Glomerular endothelial cell (primary cell): ENCODE measurements around the gene PRR4. TPM values are rescaled to one million over a fixed set of nuclear protein-coding genes. Genes with fewer than 3 reads are reported as not detected.

ENCODE experiments used
- DNase-seq: peaks from one replicate; pipeline ENCODE4 v3.0.0-alpha.2; 2011; ENCODE audit warnings: low read depth, low spot score; ENCODE audit errors: extremely low read depth
- total RNA-seq: library from RNA; depleted of rRNA; stranded (reverse); fragments of >200 nt; gene quantifications from 2 replicates; pipeline ENCODE4 v1.2.3, GENCODE V29; 2015

The PRR4 gene
- total RNA-seq: 5.0 TPM in 1 of 2 replicates, not detected in the other

DNA sequence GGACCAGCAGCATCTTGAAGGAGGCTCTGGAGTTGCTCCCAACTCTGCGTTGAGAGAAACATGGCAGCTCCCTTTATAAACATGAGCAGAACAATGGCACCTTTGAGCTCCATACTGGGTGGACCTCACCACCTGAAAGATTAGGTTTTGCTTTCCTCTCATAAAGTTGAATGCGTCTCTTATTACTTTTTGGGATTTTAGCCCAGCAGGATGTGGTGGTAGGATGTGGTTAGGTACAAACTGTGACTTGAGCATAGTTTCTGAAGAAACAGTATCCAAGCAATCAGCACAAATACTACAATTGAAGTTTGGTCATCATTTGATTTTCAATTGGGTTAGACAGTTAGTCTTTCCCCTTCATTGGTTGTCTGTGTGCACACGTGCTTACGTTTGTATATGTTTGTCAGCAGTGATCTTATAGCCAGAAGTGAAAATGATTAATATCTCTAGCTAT lies at the start of gene PRR4:
Gene PRR4 (minus strand): TSS at position 51 of the 454 bp plus-strand sequence. CDS start 38 bp downstream, at position 13.
- DNase-seq: no peak

DNA sequence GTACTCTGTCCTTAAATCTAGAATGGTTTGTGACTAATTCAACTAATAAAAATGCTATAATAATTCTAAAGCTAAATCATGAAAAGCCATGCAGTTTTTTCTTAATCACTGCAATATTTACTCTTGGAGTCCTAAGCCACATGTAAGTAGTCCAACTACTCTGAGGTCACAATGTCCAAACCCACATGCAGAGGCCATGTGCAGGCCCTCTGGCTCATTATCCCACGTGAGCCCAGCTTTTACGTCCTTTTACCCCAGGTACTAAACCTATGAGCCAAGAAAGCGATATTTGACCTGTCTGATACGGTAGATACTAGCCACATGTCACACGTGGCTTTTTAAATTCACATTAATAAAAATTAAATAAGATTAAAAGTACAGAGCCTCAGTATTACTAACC lies 47.6 kb upstream of the PRR4 start:
- DNase-seq: no peak

- DNase-seq: no peak
These were observed 42.7 kb upstream of the PRR4 start for GRCh38 chr12:10891937-10892336.

GRCh38 chr12:10889226-10889625 lies 40.0 kb upstream of the PRR4 start:
- no peak for DNase-seq

DNA sequence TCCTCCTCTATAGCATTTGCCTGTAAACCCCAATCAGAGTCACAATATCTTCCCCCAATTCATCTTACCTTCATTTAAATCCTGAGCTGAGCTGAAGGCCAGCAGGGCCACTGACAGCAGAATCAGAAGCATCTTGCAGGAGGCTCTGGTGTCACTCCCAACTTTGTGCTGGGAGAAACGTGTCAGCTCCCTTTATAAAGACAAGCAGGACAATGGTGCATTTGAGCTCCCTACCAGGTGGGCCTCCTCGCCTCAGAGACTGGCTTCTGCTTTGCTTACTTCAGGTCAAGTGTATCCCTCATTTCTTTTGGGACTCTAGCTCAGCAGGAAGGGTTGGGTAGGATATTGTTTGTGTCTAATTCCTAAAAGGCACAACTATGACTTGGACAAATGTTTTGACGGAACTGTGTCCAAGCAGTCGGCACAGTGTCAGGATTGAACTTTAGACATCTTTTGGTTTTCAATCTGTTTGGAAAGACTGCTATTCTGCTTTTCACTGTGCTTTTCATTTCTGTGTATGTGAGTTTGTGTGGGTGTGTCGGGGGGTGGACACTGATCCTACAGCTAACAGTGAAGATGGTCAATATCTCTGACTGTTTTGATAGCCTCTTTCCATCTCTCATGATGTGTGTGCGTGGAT lies 34.9 kb upstream of the PRR4 start, which contains the start of gene PRH1:
Gene PRH1 (minus strand): TSS at position 170 of the 640 bp plus-strand sequence. CDS start 38 bp downstream, at position 132.
- no peak for DNase-seq

DNA sequence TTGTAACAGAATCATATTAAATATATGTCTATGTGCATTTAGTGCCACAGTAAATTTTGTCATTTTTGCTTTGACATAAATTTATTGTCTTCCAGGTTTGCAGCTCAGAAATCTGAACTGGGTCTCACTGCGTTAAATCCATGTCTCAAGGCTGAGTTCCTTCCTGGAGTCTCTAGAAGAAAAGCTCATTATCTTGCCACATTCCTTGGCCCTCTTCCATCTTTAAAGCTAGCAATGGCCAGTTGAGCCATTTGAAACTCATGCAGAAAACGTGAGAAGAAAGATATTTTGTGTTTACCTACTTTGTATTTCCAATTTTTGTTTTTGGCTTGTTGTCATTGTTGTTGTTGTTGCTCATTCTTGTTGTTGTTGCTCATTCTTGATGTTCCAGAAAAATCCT lies 24.1 kb upstream of the PRR4 start:
- no peak for DNase-seq

DNA sequence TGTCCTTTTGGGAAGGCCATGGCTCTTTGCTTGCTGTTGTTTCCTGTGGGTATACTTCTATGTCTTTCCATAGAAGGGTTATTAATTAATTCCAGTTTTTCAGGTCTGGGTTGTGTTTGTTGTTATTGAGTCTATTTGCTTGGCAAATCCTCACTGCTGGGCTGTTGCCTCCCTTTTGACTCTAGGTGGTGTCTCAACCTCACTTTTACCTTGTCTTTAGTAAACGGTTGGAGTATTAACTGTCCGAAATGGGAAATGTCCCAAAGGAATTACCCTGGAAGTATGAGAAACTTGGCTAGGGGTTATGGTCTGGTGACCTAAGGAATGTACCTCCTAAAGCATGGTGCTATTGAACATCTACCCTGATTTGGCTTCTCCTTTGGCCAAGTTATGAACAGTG lies 18.1 kb upstream of the PRR4 start:
- no peak for DNase-seq

- no peak for DNase-seq
These were observed 14.4 kb upstream of the PRR4 start for GRCh38 chr12:10863512-10864218.

DNA sequence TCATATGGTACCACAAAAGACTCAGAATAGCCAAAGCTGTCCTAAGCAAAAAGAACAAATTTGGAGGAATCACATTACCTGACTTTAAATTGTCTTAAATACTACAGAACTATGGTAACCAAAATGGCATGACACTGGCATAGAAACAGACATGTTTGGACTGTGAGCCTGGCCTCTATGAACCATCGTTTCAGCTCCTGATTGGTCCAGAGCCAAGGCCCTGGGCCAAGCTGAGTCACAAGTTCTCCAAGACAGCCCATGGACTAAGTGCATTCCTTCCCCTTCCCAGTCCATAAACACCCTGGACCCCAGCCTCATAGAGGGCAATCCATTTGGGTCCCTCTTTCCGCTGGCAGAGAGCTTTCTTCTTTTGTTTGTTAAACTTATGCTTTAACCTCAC lies 12.1 kb upstream of the PRR4 start:
- no peak for DNase-seq

- no peak for DNase-seq
These were observed 6.5 kb upstream of the PRR4 start for GRCh38 chr12:10855807-10856206.

GRCh38 chr12:10853776-10854175 lies 4.5 kb upstream of the PRR4 start:
- DNase-seq: no peak

- DNase-seq: no peak
These were observed 2.1 kb upstream of the PRR4 start for GRCh38 chr12:10851243-10851858.

GRCh38 chr12:10847744-10848143 lies 1.5 kb downstream of the PRR4 start:
- no peak for DNase-seq

DNA sequence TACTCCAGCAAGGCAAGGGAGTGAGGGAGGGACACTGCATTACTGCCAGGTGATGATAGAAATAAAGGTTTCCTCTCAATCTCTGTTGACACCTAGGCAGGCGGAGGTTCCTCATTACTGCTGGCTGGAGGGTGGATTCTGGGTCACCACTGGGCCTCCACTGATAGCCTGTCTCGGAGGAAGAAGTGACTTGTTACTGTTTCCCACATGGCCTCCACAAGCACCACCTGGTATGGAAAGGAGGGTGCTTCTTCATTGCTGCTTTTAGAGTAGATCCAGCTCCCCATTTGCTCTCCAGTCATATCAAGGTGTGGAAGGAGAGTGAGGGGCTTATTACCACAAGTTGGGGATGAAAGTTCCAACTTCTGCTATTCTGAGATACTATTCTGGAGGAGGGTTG lies 6.4 kb downstream of the PRR4 start:
- no peak for DNase-seq

DNA sequence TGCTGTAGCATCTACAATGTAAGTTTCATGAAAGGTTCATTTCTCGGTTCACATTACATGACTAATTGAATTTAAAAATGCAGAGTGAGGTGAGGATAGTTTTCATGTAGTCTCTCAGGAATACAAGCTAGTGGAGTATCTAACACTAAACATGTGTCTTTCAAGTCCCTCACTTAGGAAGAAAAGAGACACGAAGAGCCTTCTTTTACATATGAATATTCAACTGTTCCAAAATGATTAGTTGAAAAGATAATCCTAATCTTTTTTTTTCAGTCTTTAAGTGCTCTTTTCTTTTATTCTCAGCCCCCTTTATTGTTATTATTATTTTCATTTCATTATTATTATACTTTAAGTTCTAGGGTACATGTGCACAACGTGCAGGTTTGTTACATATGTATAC lies 10.8 kb downstream of the PRR4 start:
- no peak for DNase-seq

DNA sequence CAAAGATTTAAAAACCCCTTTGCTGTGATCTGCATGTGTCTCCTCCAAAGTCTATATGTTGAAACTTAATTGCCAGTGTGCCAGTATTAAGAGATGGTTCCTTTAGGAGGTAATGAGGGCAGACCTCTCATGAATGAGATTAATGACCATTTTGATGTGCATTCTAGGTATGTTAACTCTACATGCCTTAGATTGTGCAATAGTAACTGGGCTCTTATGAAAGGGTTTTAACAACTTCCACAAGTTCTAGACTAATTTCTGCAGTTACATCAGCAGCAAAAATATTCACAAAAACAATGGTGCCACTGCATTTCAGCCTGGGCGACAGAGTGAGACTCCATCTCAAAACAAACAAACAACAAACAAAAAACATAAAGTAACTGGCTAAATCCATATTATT lies 19.3 kb downstream of the PRR4 start:
- DNase-seq: no peak

GRCh38 chr12:10826258-10826657 lies 23.0 kb downstream of the PRR4 start, which contains the start of gene TAS2R10:
Gene TAS2R10, minus strand, starts transcription at chr12:10826358. Its CDS starts 89 bp downstream, at chr12:10826269.
- DNase-seq: no peak

DNA sequence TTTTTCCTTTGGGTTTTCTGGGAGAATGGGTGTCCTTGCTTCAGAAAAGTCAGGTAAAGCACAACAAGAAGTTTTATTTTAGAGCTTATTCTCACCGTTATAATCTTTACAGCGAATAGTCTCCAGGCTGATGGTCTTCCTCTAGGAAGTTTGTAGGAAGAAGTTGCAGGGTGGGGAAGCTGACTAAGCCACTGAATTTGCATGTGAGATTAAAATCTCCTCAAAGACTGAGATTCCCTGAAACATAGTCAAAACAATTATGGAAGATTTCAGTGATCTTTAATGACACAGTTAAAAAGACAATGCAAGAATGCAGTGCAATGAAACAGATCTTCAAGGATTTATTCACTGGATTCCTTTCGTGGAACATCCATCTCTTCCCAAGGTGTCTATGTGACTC lies 24.3 kb downstream of the PRR4 start:
- no peak for DNase-seq

DNA sequence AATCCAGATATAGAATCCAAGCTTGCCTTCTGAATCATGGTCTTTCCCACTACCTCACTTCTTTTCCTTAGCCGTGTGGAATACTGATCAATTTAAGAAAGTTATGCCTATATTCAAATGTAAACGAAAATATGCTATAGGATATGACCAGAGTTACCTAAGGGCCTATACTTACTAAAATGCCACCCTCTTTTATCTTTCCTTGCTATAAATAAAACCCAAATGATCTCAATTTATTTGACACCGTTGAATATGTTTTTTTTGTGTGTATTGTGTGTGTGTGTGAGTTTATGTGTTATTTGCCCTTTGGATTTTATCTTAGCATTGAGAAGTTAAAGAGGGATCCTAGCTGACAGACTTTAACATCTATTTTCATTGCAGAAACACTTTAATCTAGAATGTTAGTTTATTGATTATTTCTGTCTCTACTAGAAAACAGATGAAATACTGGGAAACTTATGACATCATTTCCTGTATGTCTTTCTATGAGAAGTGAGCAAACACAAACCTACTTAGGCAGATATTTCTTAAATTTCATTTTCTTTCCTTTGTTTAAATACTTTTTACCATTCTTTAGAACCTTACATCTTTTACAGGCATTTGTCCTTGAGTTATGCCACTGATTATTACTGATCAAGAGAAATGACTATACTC lies 37.3 kb downstream of the PRR4 start:
- DNase-seq: no peak

GRCh38 chr12:10810068-10810467 lies 39.2 kb downstream of the PRR4 start, which contains the start of gene TAS2R9:
Gene TAS2R9, minus strand, starts transcription at chr12:10810168. Its CDS starts 93 bp downstream, at chr12:10810075.
- DNase-seq: no peak

- DNase-seq: no peak
These were observed 42.1 kb downstream of the PRR4 start, which contains the start of gene TAS2R8 for GRCh38 chr12:10807186-10807585. Gene TAS2R8, minus strand, starts transcription at chr12:10807286. Its CDS starts 306 bp downstream, at chr12:10806980.
